ENCODE data around the gene SLC9C2. TPM values are rescaled to one million over a fixed set of nuclear protein-coding genes. Genes with fewer than 3 reads are reported as not detected.
"Not testable (repeated sequence)": the region's sequence is repeated elsewhere in the genome, so short reads cannot be mapped to it uniquely, and the experiment has no call there.

SLC9C2 gene
- total RNA-seq, 2 experiments from 2014 or later, result not detected

DNA sequence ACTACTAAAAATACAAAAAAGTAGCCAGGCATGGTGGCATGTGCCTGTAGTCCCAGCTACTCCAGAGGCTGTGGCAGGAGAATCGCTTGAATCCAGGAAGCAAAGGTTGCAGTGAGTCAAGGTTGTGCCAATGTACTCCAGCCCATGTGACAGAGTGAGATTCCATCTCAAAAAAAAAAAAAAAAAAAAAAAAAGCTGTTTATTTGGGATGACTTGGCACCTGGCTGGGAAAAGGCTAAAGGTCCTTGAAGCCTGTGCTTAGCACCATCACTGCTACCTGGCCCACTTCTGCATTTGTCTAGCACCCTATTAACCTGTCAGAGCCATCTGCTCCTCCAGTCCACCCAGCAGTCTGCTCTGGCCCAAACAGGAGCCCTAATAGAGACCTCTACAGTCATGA is 100.8 kb downstream of the SLC9C2 start:
- Mint-ChIP-seq H3K9me3 (ENCODE audit: low read depth) (no peaks in the 10 kb centered on the region), H3K4me1 (no peaks in the 10 kb centered on the region), H3K27me3 (no peaks in the 10 kb centered on the region), H3K27ac (no peak overlapping the region), H3K36me3 (peaks cover 2% of the 10 kb centered on the region), H3K4me3 (no peak overlapping the region)
- ATAC-seq, result no peak
- CTCF ChIA-PET, result no interaction called here
- DNase-seq, result no peak

DNA sequence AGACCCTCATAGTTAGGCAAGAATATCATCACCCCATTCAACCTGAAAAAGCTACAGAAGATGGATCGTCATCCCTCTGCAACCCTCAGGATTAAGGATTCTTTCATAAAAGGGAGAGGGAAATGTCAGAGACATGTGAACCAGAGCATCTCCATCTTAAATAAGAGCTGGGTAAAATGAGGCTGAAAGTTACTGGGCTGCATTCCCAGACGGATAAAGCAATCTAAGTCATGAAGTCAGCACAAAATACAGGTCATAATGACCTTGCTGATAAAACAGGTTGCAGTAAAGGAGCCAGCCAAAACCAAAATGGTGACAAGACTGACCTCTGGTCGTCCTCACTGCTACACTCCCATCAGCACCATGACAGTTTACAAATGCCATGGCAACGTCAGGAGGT is 103.1 kb downstream of the SLC9C2 start:
- no peaks in the 10 kb centered on the region for H3K4me1 Mint-ChIP-seq
- ATAC-seq (no peak), DNase-seq (no peak)
- peaks cover 5% of the 10 kb centered on the region for H3K36me3 Mint-ChIP-seq
- no peak overlapping the region for H3K27ac Mint-ChIP-seq
- no peak overlapping the region for H3K4me3 Mint-ChIP-seq
- no peaks in the 10 kb centered on the region for H3K27me3 Mint-ChIP-seq
- CTCF ChIA-PET, result no interaction called here
- no peaks in the 10 kb centered on the region for H3K9me3 Mint-ChIP-seq (ENCODE audit: low read depth)

DNA sequence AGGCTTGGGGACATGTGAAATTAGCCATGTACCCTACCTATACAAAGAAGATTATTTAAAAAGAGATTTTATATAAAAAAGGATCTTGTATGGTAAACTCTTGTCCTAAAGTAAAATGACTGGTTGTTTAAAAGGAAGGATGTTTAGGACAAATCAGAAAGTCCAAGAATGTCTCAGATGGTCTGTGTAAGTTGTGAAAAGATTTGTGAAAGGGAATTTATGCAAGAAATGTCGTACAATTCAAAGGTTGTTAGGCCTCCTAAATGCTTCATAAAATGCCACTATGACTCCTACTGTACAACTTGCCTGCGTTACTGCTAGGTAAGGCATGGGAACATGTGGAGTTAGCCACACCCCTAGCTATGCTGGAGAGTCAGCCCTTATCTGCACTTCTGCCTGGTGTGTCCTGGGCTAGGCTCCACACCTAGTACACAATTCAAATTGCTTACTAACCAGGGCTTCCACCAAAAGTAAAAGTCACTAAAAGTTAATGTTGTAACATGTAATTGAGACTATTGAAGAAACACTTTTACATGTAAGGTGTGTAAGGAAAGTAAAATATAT is 106.0 kb downstream of the SLC9C2 start:
- CTCF ChIA-PET, result interaction anchor here (1.2 to 1.4 kb wide), 2 partner anchors 9 to 67 kb away, joined by 3 read pairs; no protein-coding TSS in a partner anchor
- Mint-ChIP-seq H3K36me3 (peaks cover 6% of the 10 kb centered on the region), H3K4me3 (no peak overlapping the region), H3K9me3 (ENCODE audit: low read depth) (no peaks in the 10 kb centered on the region), H3K27me3 (no peaks in the 10 kb centered on the region), H3K27ac (no peak overlapping the region), H3K4me1 (no peaks in the 10 kb centered on the region)
- ATAC-seq, result no peak
- DNase-seq, result no peak

DNA sequence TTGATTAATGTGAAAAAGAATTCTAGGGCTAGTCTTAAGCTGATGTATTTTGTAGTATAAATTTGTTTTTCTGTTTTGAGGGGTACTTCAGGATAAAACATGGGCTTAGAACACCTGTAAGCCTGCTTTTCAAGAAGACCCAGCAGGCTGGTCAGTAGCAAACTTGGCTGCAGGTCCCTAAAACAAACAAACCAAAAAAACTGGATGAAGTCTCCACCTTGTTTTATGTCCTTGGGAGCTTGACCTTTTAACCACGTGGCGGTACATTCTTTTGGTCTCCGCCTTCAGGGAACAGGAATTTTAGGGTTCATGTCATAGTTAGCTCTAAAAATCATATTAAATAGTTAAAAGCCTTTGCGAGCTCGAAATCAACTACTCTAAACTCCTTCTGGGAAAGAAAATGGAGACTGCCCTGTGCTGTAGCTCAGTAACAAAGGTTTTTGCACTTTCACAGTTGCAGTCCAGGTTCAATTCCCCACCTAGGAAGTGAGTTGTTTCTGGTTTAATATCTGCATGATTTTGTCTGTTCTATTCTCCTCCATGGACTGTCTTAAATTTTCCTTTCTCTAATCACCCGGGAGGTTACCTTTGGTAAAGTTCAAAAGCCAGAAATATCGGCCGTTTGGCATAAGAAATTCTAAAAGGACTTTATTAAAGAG is 107.1 kb downstream of the SLC9C2 start:
- DNase-seq, result no peak
- Mint-ChIP-seq H3K27ac (no peak overlapping the region), H3K27me3 (no peaks in the 10 kb centered on the region), H3K4me3 (no peak overlapping the region), H3K9me3 (ENCODE audit: low read depth) (no peaks in the 10 kb centered on the region), H3K4me1 (no peaks in the 10 kb centered on the region), H3K36me3 (peaks cover 8% of the 10 kb centered on the region)
- CTCF ChIA-PET, result interaction anchor here (1.4 kb wide), 1 partner anchor 66 kb away, joined by 3 read pairs; no protein-coding TSS in a partner anchor
- no peak for ATAC-seq

DNA sequence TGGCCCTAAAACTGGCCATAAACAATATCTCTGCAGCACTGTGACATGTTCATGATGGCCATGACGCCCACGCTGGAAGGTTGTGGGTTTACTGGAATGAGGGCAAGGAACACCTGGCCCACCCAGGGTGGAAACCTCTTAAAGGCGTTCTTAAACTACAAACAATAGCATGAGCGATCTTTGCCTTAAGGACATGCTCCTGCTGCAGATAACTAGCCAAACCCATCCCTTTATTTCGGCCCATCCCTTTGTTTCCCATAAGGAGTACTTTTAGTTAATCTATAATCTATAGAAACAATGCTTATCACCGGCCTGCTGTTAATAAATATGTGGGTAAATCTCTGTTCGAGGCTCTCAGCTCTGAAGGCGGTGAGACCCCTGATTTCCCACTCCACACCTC is 109.7 kb downstream of the SLC9C2 start:
- DNase-seq; H3K4me1 Mint-ChIP-seq; H3K4me3 Mint-ChIP-seq; H3K27ac Mint-ChIP-seq; ATAC-seq; H3K9me3 Mint-ChIP-seq (ENCODE audit: low read depth); CTCF ChIA-PET; H3K27me3 Mint-ChIP-seq: not testable (repeated sequence)
- H3K36me3 Mint-ChIP-seq, result peaks cover 17% of the 10 kb centered on the region

DNA sequence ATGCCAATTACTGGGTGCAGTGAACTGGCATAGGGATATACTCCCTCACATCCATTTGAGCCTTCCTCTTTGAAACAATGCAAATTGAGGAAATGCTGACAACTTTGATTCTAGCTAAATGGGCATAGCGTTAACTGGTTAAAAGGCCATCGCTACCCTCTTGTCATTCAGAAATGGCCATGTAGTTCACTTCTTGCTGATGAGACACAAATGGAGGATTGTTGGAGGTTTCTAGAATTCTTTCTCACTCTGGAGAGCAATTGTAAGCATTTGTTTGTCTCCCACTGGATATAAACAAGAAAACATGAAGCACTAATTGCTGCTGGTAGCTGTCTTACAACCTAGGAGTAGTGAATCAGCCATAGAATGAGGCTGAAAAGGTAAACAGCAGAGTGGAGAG is 111.4 kb downstream of the SLC9C2 start:
- ATAC-seq (no peak), DNase-seq (no peak)
- Mint-ChIP-seq H3K4me3 (no peak overlapping the region), H3K27ac (no peak overlapping the region), H3K9me3 (ENCODE audit: low read depth) (no peaks in the 10 kb centered on the region), H3K36me3 (peaks cover 28% of the 10 kb centered on the region), H3K27me3 (no peaks in the 10 kb centered on the region), H3K4me1 (no peaks in the 10 kb centered on the region)
- CTCF ChIA-PET, result no interaction called here

DNA sequence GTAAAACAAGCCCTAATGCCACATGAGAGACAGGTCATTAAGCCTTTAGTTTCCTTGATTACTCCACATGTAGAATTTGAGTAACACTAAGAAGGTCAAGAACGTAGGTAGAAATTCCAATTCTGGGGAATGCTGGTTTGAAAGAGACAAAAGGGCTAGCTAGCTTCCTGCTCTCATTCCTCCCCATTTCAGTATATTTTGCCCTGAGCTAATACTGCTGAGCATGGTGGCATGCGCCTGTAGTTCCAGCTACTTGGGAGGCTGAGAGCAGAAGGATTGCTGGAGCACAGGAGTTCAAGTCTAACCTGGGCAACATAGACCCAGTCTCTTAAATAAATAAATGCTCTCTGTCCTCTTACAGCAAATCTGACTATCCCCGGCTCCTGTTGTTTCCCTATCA is 112.9 kb downstream of the SLC9C2 start:
- DNase-seq, result no peak
- CTCF ChIA-PET, result no interaction called here
- H3K36me3 Mint-ChIP-seq, result peaks cover 41% of the 10 kb centered on the region

DNA sequence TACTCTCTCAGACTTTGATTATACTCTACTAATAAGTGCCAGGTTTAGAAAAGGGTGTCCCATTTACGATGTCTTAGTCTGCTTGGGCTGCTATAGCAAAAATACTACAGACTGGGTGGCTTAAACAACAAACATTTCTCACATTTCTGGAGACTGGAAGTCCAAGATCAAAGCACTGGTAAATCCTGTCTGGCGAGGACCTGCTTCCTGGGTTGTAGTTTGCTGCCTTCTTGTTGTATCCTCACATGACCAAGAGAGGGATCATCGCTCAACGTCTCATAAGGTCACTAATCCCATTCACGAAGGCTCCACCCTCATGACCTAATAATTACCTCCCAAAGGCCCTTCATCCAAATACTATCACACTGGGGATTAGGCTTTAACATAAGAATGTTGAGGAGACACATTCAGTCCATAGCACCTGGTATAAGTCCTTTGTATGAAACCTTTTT is 113.7 kb downstream of the SLC9C2 start:
- Mint-ChIP-seq H3K27me3 (no peaks in the 10 kb centered on the region), H3K4me1 (no peaks in the 10 kb centered on the region), H3K9me3 (ENCODE audit: low read depth) (no peaks in the 10 kb centered on the region), H3K4me3 (no peak overlapping the region), H3K27ac (no peak overlapping the region), H3K36me3 (peaks cover 46% of the 10 kb centered on the region)
- ATAC-seq (no peak), DNase-seq (no peak)
- CTCF ChIA-PET, result no interaction called here

More for the DNA sequence above, 112.9 kb downstream of the SLC9C2 start:
- Mint-ChIP-seq H3K9me3 (ENCODE audit: low read depth) (no peaks in the 10 kb centered on the region), H3K4me1 (no peaks in the 10 kb centered on the region), H3K27ac (no peak overlapping the region), H3K4me3 (no peak overlapping the region), H3K27me3 (no peaks in the 10 kb centered on the region)
- no peak for ATAC-seq

DNA sequence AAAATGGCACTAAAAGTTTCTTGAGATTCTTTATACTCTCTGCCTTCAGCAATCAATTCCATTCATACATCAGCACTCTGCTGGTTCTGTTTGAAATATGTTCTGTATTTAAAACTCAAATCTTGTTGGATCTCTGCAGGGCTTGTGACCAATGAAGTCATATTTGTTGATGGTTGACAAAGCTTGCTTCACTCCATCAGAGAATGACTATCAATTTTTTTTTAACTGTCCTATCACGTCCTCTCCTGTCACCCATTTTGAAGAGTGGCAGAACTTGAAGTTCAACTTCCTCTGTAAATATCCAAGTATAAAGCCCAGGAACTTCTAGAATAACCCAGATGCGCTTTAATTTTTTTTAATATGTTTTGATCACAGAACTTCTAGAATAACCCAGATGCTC is 114.9 kb downstream of the SLC9C2 start:
- no peaks in the 10 kb centered on the region for H3K4me1 Mint-ChIP-seq
- DNase-seq, result no peak
- H3K27ac Mint-ChIP-seq, result no peak overlapping the region
- no peaks in the 10 kb centered on the region for H3K27me3 Mint-ChIP-seq
- CTCF ChIA-PET, result interaction anchor here (1.4 kb wide), 1 partner anchor 10 kb away, joined by 6 read pairs; no protein-coding TSS in a partner anchor
- no peak for ATAC-seq
- no peak overlapping the region for H3K4me3 Mint-ChIP-seq
- no peaks in the 10 kb centered on the region for H3K9me3 Mint-ChIP-seq (ENCODE audit: low read depth)
- peaks cover 50% of the 10 kb centered on the region for H3K36me3 Mint-ChIP-seq

DNA sequence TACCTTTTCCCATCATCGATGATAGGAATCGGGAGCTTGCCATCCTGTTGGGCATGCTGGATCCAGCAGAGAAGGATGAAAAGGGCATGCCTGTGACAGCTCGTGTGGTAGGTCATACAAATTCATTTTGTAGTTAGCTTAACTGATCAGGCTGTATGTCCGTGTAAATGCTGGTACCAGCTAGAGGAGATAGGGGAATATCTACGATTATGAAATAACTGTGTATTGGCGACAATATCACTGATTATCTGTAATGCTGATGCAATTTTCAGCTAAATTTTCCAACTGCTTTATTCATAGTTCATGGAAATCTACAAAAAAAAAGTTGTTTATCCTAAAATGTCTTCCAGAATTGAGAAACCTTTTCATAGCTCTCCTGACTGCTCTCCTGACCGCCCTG is 117.5 kb downstream of the SLC9C2 start:
- Mint-ChIP-seq H3K36me3 (peaks cover 71% of the 10 kb centered on the region), H3K4me3 (no peak overlapping the region)
- no peak for ATAC-seq

DNA sequence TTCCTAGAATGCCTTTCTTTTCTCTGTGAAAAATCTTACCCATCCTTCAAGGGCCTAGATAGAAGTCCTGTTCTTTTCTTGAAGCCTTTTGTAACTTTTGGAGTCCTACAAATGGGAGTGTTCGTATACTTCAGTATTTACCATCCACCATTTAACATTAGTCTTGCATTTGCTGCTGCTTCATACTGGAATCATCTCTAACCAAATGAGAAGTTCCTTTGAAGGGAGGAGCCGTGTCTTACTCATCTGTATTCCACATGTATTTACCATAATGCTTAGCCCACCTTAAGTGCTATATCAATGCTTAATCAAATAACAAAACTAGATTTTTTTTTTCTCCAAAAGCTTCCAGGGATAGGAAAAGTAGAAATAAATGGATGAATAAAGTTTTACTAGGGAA is 118.6 kb downstream of the SLC9C2 start:
- H3K27me3 Mint-ChIP-seq, result no peaks in the 10 kb centered on the region
- H3K9me3 Mint-ChIP-seq (ENCODE audit: low read depth), result no peaks in the 10 kb centered on the region
- H3K36me3 Mint-ChIP-seq, result peaks cover 80% of the 10 kb centered on the region
- peaks cover 27% of the 10 kb centered on the region for H3K4me1 Mint-ChIP-seq
- ATAC-seq (no peak), DNase-seq (no peak)
- CTCF ChIA-PET, result interaction anchor here (1.4 kb wide), 1 partner anchor 53 kb away, joined by 6 read pairs; no protein-coding TSS in a partner anchor
- no peak overlapping the region for H3K4me3 Mint-ChIP-seq
- no peak overlapping the region for H3K27ac Mint-ChIP-seq

More for the DNA sequence above, 117.5 kb downstream of the SLC9C2 start:
- no peaks in the 10 kb centered on the region for H3K27me3 Mint-ChIP-seq
- no peak for DNase-seq
- no peak overlapping the region for H3K27ac Mint-ChIP-seq
- peaks cover 16% of the 10 kb centered on the region for H3K4me1 Mint-ChIP-seq
- no peaks in the 10 kb centered on the region for H3K9me3 Mint-ChIP-seq (ENCODE audit: low read depth)
- CTCF ChIA-PET, result interaction anchor here (1.4 kb wide), 1 partner anchor 54 kb away, joined by 6 read pairs; no protein-coding TSS in a partner anchor

DNA sequence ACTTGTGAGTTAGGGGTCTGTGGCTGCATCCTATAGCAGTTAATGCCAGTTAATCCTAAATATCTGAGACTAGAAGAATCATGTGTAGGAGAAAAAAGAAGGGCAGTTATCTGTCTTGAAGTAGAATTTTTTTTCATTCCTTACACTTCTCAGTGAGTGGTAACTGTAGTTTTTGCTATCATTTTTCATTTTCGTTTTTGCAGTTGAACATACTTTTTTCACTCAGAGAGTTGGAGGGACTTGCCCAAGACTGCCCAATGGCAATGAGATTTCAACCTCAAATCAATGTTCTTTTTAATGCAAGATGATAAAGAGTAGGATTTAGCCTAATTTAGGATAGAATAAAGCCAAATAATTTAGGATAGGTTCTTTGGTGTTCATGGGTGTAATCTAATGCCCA is 120.2 kb downstream of the SLC9C2 start:
- Mint-ChIP-seq H3K36me3 (peaks cover 67% of the 10 kb centered on the region), H3K4me1 (peaks cover 42% of the 10 kb centered on the region), H3K4me3 (no peak overlapping the region), H3K9me3 (ENCODE audit: low read depth) (no peaks in the 10 kb centered on the region), H3K27me3 (no peaks in the 10 kb centered on the region), H3K27ac (no peak overlapping the region)
- DNase-seq (no peak), ATAC-seq (no peak)
- CTCF ChIA-PET, result no interaction called here

DNA sequence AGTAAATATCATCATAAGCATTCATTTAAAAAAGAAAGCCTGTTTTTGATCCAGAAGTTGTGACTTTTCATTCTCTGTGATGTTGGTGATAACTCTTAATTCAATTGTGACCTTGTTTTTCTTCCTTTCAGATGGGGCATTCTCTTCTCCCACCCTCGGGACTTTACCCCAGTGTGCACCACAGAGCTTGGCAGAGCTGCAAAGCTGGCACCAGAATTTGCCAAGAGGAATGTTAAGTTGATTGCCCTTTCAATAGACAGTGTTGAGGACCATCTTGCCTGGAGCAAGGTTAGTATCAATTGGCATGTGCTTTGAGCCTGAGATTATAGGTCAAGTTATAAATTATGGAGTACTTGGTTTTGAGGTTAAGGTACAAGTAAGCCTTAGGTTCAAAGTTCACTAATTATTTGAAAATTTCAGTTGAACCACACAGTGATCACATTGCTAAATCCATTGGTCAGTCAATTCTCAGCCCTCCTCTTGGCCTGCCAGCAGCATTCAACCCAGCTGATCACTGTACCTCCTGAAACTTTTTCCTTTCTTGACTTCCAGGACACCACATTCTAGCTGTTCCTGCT is 121.6 kb downstream of the SLC9C2 start:
- Mint-ChIP-seq H3K27ac (no peak overlapping the region), H3K36me3 (peaks cover 55% of the 10 kb centered on the region), H3K27me3 (no peaks in the 10 kb centered on the region), H3K4me1 (peaks cover 42% of the 10 kb centered on the region), H3K9me3 (ENCODE audit: low read depth) (no peaks in the 10 kb centered on the region), H3K4me3 (no peak overlapping the region)
- DNase-seq (no peak), ATAC-seq (no peak)
- CTCF ChIA-PET, result no interaction called here

DNA sequence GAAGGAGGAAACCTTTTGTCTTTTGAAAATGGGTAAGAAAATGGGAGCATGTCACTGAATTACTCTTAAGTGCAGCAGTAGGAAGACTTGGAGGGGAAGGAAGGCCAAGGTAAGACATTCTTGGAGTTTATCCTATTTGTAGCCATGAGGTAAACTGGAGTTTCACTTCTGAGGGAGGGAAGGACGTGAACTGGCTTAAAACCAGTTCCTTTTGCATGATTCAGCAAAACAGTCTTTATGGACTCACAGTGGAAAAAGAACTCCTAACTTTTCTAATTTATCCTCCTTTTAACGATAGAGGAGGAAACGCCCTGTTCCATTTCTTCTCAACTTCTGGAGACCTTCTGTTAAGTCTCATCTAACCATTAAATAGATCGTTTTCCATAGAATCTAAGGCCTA is 123.2 kb downstream of the SLC9C2 start:
- Mint-ChIP-seq H3K27me3 (no peaks in the 10 kb centered on the region), H3K36me3 (peaks cover 48% of the 10 kb centered on the region), H3K9me3 (ENCODE audit: low read depth) (no peaks in the 10 kb centered on the region), H3K27ac (no peak overlapping the region), H3K4me3 (no peak overlapping the region), H3K4me1 (peaks cover 55% of the 10 kb centered on the region)
- CTCF ChIA-PET, result no interaction called here
- DNase-seq (no peak), ATAC-seq (no peak)

All from activated CD8-positive, alpha-beta memory T cell treated with anti-CD3 and anti-CD28 coated beads, Interleukin-2, amount 10 ng/mL, durations not matched to agents 7 days and 5 days (primary cell).